HUES48 (cell line): ENCODE data around the gene PLAC9.
"Not testable (repeated sequence)": the region's sequence is repeated elsewhere in the genome, so short reads cannot be mapped to it uniquely, and the experiment has no call there.

ENCODE experiments used
- H3K27ac ChIP-seq: one replicate; pipeline ENCODE4 v1.7.0; 2013; ENCODE audit warnings: low read depth, low read length, inconsistent platforms
- H3K27me3 ChIP-seq: 2 replicates; pipeline ENCODE4 v1.6.1; 2013; ENCODE audit warnings: mild to moderate bottlenecking, low read length; ENCODE audit not compliant: control insufficient read depth, insufficient read depth
- H3K36me3 ChIP-seq: 2 replicates; pipeline ENCODE4 v1.6.1; 2013; ENCODE audit warnings: low read length; ENCODE audit not compliant: control insufficient read depth, insufficient read depth
- H3K4me1 ChIP-seq: 2 replicates; pipeline ENCODE4 v1.6.1; 2013; ENCODE audit warnings: mild to moderate bottlenecking, low read length; ENCODE audit not compliant: control insufficient read depth, insufficient read depth
- H3K4me3 ChIP-seq: 2 replicates; pipeline ENCODE4 v1.5.1; 2013; ENCODE audit warnings: mild to moderate bottlenecking, low read depth, low read length
- H3K9ac ChIP-seq: 2 replicates; pipeline ENCODE4 v1.6.1; 2013; ENCODE audit warnings: mild to moderate bottlenecking, low read depth, low read length, moderate library complexity
- H3K9me3 ChIP-seq: 2 replicates; pipeline ENCODE4 v1.6.1; 2013; ENCODE audit warnings: low read length; ENCODE audit not compliant: control insufficient read depth, insufficient read depth

The PLAC9 gene, protein sequence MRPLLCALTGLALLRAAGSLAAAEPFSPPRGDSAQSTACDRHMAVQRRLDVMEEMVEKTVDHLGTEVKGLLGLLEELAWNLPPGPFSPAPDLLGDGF

DNA sequence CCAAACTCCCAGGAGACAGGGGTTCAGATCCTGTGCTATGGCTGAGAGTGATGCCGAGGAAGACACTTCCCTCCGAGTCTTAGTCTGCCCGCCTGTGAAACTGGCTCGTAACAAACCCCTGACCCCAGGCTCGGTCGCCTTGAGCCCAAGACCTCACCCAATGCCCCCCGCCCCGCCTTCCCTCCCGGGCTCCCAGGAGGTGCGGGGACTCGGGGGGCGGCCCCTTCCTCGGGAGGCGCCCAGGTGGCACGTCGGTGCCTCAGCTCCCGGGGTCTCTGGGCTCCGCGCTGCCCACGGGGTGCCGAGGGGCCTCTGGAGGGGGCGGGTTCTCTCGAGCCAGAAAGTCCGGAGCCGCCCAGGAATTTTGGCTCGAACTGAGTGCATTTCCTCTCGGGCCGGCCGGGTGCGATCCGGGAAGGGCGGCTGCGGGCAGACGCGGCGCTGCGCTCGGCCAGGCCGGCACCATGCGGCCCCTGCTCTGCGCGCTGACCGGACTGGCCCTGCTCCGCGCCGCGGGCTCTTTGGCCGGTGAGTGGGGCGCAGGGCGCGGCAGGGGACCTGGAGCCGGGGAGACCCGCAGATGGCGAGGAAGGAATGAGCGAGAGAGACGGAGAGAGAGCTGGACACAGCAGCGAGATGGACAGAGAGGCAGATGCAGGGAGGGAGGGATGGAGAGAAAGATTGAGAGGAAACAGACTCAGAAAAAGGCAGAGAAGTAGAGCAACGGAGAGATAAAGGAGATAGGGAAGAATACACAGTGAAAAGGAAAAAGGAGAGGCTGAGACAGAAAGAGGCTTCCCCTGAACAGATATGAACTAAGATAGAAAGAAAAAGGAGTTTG is at the start of gene PLAC9:
TSS of gene PLAC9 (plus strand) at position 432 of the 841 bp plus-strand sequence. CDS start at position 465, 33 bp downstream.
- H3K9ac ChIP-seq = peak within 1 kb of the TSS; percentile 7
- peaks cover 20% of the 10 kb centered on the region for H3K27me3 ChIP-seq
- peak within 1 kb of the TSS; percentile 64 for H3K4me3 ChIP-seq
- H3K9me3 ChIP-seq = no peaks in the 10 kb centered on the region
- H3K27ac ChIP-seq = peak within 1 kb of the TSS; percentile 50
- H3K36me3 ChIP-seq = no peaks in the 10 kb centered on the region
- peaks cover 11% of the 10 kb centered on the region for H3K4me1 ChIP-seq

DNA sequence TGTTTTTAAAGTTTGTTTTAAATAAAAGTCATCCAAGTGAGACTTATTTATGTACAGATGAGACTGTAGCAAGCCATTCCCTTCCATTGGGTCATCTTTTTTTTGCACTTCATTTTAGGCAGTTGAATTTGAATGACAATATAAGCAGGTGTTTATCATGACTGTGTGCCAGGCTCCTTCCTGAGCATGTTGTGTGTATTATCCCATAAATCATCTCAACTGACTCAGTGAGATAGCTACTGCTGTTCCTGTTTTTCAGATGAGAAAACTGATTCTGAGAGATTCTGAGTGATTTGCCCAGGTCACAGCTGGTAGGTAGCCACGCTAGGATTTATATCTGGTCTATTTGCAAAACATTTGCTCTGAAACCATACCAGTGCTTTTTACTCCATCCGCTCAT is 42.4 kb upstream of the PLAC9 start:
- H3K4me3 ChIP-seq = no peak overlapping the region
- H3K9me3 ChIP-seq = no peaks in the 10 kb centered on the region
- H3K27me3 ChIP-seq = no peaks in the 10 kb centered on the region
- H3K9ac ChIP-seq = no peak overlapping the region
- no peaks in the 10 kb centered on the region for H3K4me1 ChIP-seq
- H3K27ac ChIP-seq = no peak overlapping the region
- peaks cover 3% of the 10 kb centered on the region for H3K36me3 ChIP-seq

DNA sequence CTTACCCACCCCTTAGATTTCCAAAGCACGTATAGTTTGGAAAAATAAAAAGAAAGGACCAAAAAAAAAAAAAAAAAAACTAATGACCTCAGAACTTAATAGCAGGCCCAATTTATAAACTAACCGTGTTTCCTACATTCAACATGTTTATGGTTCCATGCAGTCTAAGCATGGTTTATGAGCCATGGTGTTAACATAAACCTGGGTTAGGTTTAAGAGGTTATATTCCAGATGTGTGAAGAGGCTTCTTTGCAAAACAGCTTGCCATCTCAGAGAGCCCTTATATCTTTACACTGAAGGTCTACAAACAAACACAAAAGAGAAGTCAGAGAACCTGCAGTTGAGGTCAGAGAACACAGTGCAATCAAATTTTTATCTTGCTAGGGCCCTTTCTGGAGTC is 38.3 kb upstream of the PLAC9 start:
- Histone ChIP-seq H3K27ac (no peak overlapping the region), H3K4me1 (no peaks in the 10 kb centered on the region), H3K9ac (no peak overlapping the region), H3K4me3 (no peak overlapping the region), H3K27me3 (no peaks in the 10 kb centered on the region), H3K9me3 (no peaks in the 10 kb centered on the region), H3K36me3 (no peaks in the 10 kb centered on the region)

- H3K36me3 ChIP-seq, H3K4me1 ChIP-seq, H3K9me3 ChIP-seq, H3K27ac ChIP-seq, H3K27me3 ChIP-seq, H3K9ac ChIP-seq, H3K4me3 ChIP-seq: not testable (repeated sequence)
Measured at GRCh38 chr10:80098272-80098671, 34.3 kb upstream of the PLAC9 start.

DNA sequence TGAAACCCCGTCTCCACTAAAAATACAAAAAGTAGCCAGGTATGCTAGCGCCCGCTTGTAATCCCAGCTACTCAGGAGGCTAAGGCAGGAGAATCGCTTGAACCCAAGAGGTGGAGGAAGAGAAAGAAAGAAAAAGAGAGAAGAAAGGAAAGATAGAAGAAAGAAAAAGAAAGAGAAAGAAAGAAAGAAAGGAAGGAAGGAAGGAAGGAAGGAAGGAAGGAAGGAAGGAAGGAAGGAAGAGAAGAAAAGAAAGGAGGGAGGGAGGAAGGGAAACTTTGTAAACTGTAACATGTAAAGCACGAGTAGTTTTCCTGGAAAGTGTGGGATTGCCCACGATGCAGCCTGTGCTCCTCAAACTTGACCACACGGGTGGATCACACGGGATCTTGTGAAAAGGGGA is 33.2 kb upstream of the PLAC9 start:
- not testable (repeated sequence) for H3K36me3 ChIP-seq, H3K9me3 ChIP-seq, H3K9ac ChIP-seq, H3K27ac ChIP-seq, H3K4me3 ChIP-seq, H3K27me3 ChIP-seq
- H3K4me1 ChIP-seq = peaks cover 13% of the 10 kb centered on the region

GRCh38 chr10:80100116-80100515 is 32.4 kb upstream of the PLAC9 start:
- Histone ChIP-seq H3K9me3 (no peaks in the 10 kb centered on the region), H3K36me3 (no peaks in the 10 kb centered on the region), H3K4me3 (no peak overlapping the region), H3K9ac (no peak overlapping the region), H3K27ac (no peak overlapping the region), H3K27me3 (no peaks in the 10 kb centered on the region), H3K4me1 (peaks cover 21% of the 10 kb centered on the region)

DNA sequence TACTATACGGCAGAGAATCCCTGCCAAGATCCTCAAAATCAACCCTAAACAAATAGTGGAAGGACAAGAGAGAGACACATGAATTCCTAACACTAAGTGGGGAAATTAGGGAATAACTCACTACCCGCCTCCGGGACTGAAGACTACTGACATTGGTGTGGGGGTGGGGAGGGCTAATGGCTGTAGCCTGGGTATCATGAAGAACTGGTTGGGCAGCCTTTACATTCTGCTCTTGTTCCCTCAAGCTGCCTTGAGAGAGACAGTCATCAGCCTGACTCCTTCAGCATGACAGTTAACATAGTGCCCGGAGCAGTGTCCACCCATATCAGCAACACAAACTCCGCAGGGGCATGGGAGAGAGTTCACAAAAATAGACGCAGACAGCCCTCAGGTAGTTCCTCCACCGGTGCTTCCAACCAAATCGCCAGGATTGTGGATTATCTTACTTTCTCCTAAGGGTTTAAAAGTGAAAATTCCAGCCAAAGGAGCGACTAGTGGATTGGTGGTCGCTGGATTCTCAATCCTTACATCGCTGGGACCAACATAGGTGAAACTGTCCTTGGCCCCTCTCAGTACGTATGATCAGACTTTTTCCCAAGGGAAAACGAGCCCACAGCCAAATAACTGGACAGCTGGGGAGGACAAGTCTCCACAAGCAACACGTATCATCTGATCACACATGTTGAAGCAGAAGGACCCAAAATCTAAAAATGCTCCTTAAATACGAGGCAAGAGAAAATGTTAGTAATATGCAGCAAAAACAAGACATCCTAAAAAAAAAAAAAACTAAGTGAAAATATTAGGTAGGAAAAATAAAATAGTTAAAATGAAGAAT is 31.5 kb upstream of the PLAC9 start:
- no peak overlapping the region for H3K4me3 ChIP-seq
- no peaks in the 10 kb centered on the region for H3K36me3 ChIP-seq
- H3K4me1 ChIP-seq = peaks cover 30% of the 10 kb centered on the region
- H3K9me3 ChIP-seq = no peaks in the 10 kb centered on the region
- H3K27me3 ChIP-seq = no peaks in the 10 kb centered on the region
- H3K9ac ChIP-seq = no peak overlapping the region
- H3K27ac ChIP-seq = no peak overlapping the region

GRCh38 chr10:80104066-80104926 is 28.2 kb upstream of the PLAC9 start:
- Histone ChIP-seq H3K4me1 (peaks cover 39% of the 10 kb centered on the region), H3K4me3 (no peak overlapping the region), H3K9ac (no peak overlapping the region; the same call in 1 of the 2 replicates), H3K36me3 (no peaks in the 10 kb centered on the region), H3K27me3 (no peaks in the 10 kb centered on the region), H3K9me3 (peaks cover 12% of the 10 kb centered on the region), H3K27ac (peak overlapping the region; percentile 87)

GRCh38 chr10:80108576-80109239 is 23.8 kb upstream of the PLAC9 start:
- Histone ChIP-seq H3K27me3 (no peaks in the 10 kb centered on the region), H3K9me3 (peaks cover 17% of the 10 kb centered on the region), H3K9ac (no peak overlapping the region), H3K4me3 (no peak overlapping the region), H3K27ac (no peak overlapping the region), H3K4me1 (peaks cover 33% of the 10 kb centered on the region), H3K36me3 (no peaks in the 10 kb centered on the region)

DNA sequence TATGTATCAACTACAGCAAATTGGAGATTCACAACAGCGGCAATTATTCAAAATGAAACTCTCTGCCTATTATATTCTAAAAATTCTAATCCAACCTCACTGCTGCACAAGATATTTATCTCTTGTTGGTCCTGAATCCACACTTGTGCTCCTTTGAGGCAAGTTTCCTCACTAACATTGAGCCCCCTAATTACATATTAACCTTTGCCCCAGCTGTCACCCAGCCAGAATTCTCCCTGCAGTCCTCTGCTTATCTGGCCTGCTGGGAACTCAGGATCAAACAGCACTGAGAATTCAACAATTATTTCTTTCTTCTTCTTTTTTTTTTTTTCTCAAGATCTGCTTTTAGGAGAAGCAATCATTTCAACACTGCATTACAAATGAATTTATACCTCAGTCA is 21.5 kb upstream of the PLAC9 start:
- Histone ChIP-seq H3K4me1 (peaks cover 10% of the 10 kb centered on the region; the same call in 1 of the 2 replicates), H3K4me3 (no peak overlapping the region), H3K27ac (no peak overlapping the region), H3K36me3 (no peaks in the 10 kb centered on the region), H3K9me3 (peaks cover 17% of the 10 kb centered on the region), H3K9ac (no peak overlapping the region), H3K27me3 (no peaks in the 10 kb centered on the region)
